ENCODE results near the gene HECA.
"Not testable (repeated sequence)": the region's sequence is repeated elsewhere in the genome, so short reads cannot be mapped to it uniquely, and the experiment has no call there.

The HECA gene

GRCh38 chr6:139137706-139138105, 2.8 kb downstream of the HECA start:
- no peak for DNase-seq

- DNase-seq = not testable (repeated sequence)
These were observed 6.0 kb downstream of the HECA start for GRCh38 chr6:139140854-139141253.

- DNase-seq = no peak
These were observed 7.4 kb downstream of the HECA start for GRCh38 chr6:139142262-139142661.

- DNase-seq = no peak
These were observed 8.2 kb downstream of the HECA start for GRCh38 chr6:139143111-139143510.

GRCh38 chr6:139144490-139145085, 9.7 kb downstream of the HECA start:
- DNase-seq = peak; percentile 64

GRCh38 chr6:139145661-139146060, 10.8 kb downstream of the HECA start:
- no peak for DNase-seq

- peak; percentile 56 for DNase-seq
These were observed 11.4 kb downstream of the HECA start for GRCh38 chr6:139146317-139146726.

GRCh38 chr6:139147628-139148027, 12.7 kb downstream of the HECA start:
- no peak for DNase-seq

- no peak for DNase-seq
These were observed 13.8 kb downstream of the HECA start for GRCh38 chr6:139148557-139149235.

- DNase-seq = no peak
These were observed 14.5 kb downstream of the HECA start for GRCh38 chr6:139149383-139149782.

- DNase-seq = peak; percentile 34
These were observed 16.0 kb downstream of the HECA start for GRCh38 chr6:139150920-139151319.

- DNase-seq = no peak
These were observed 16.7 kb downstream of the HECA start for GRCh38 chr6:139151425-139152087.

- no peak for DNase-seq
These were observed 17.4 kb downstream of the HECA start for GRCh38 chr6:139152088-139152891.

- no peak for DNase-seq
These were observed 18.0 kb downstream of the HECA start for GRCh38 chr6:139152892-139153271.

- DNase-seq = no peak
These were observed 19.0 kb downstream of the HECA start for GRCh38 chr6:139153855-139154254.

GRCh38 chr6:139154881-139155547, 20.1 kb downstream of the HECA start:
- no peak for DNase-seq

- no peak for DNase-seq
These were observed 21.2 kb downstream of the HECA start for GRCh38 chr6:139156102-139156501.

GRCh38 chr6:139156551-139156950, 21.7 kb downstream of the HECA start:
- no peak for DNase-seq

GRCh38 chr6:139157086-139157485, 22.2 kb downstream of the HECA start:
- not testable (repeated sequence) for DNase-seq

GRCh38 chr6:139159016-139159415, 24.1 kb downstream of the HECA start:
- no peak for DNase-seq

GRCh38 chr6:139161169-139161568, 26.3 kb downstream of the HECA start:
- DNase-seq = peak; percentile 67

GRCh38 chr6:139161817-139162284, 27.0 kb downstream of the HECA start:
- DNase-seq = peak; percentile 83

GRCh38 chr6:139164001-139164400, 29.1 kb downstream of the HECA start:
- peak; percentile 61 for DNase-seq
